HepG2 (cell line): ENCODE data around the gene TNRC18. TPM values are rescaled to one million over a fixed set of nuclear protein-coding genes. Genes with fewer than 3 reads are reported as not detected.
A peak's percentile ranks its signal among the peaks of the same experiment; 100 is the strongest.

Source experiments
- ATF3 ChIP-seq: sonication (generic); formaldehyde crosslinking; IDR thresholded peaks from 2 replicates; pipeline ENCODE4 v1.4.0; 2020; ENCODE audit warnings: missing genetic modification reagents
- BRCA1 ChIP-seq: sonication (generic); formaldehyde crosslinking; IDR thresholded peaks from 2 replicates; pipeline ENCODE4 v1.4.0; 2020; ENCODE audit warnings: missing genetic modification reagents
- BRD4 ChIP-seq: sonication (generic); formaldehyde crosslinking; IDR thresholded peaks from 2 replicates; pipeline ENCODE4 v1.4.0; 2020; ENCODE audit warnings: missing genetic modification reagents
- CAMTA2 ChIP-seq: sonication (generic); formaldehyde crosslinking; IDR thresholded peaks from 2 replicates; pipeline ENCODE4 v1.4.0; 2020; ENCODE audit warnings: mild to moderate bottlenecking, missing genetic modification reagents, borderline replicate concordance
- E2F2 ChIP-seq: sonication (generic); formaldehyde crosslinking; IDR thresholded peaks from 2 replicates; pipeline ENCODE4 v1.4.0; 2020; ENCODE audit warnings: missing genetic modification reagents, borderline replicate concordance
- FOXP1 ChIP-seq, 2 experiments: fragments of 450-650 bp in 1 of 2; IDR thresholded peaks; 2 replicates each; pipeline ENCODE4 v1.6.1; 2017 to 2018; ENCODE audit warnings: antibody characterized with exemption in 1 of 2
- HES4 ChIP-seq: sonication (generic); formaldehyde crosslinking; IDR thresholded peaks from 2 replicates; pipeline ENCODE4 v1.9.0; 2021; ENCODE audit warnings: mild to moderate bottlenecking, missing genetic modification reagents, borderline replicate concordance
- ISL2 ChIP-seq: sonication (generic); formaldehyde crosslinking; IDR thresholded peaks from 2 replicates; pipeline ENCODE4 v1.5.0; 2020; ENCODE audit warnings: missing genetic modification reagents
- PAXIP1 ChIP-seq: sonication (generic); formaldehyde crosslinking; conservative IDR thresholded peaks from 2 replicates; pipeline ENCODE4 v1.4.0; 2020; ENCODE audit warnings: mild to moderate bottlenecking, missing genetic modification reagents, moderate library complexity
- SIX1 ChIP-seq: sonication (generic); formaldehyde crosslinking; IDR thresholded peaks from 2 replicates; pipeline ENCODE4 v1.4.0; 2020; ENCODE audit warnings: missing genetic modification reagents, borderline replicate concordance
- SOX6 ChIP-seq, 2 experiments: fragments of 450-650 bp in 1 of 2; sonication (generic) in 1 of 2; formaldehyde crosslinking in 1 of 2; IDR thresholded peaks; 2 replicates each; pipeline versions ENCODE4 v1.4.0 to v1.6.1; 2017 to 2020; ENCODE audit warnings: antibody characterized with exemption in 1 of 2, mild to moderate bottlenecking in 1 of 2, missing genetic modification reagents in 1 of 2
- TFDP2 ChIP-seq: sonication (generic); formaldehyde crosslinking; IDR thresholded peaks from 2 replicates; pipeline ENCODE4 v1.4.0; 2020; ENCODE audit warnings: missing genetic modification reagents
- ZBTB43 ChIP-seq: sonication (generic); formaldehyde crosslinking; conservative IDR thresholded peaks from 2 replicates; pipeline ENCODE4 v1.4.0; 2020; ENCODE audit warnings: missing genetic modification reagents
- ZBTB7A ChIP-seq: sonication (generic); formaldehyde crosslinking; IDR thresholded peaks from 2 replicates; pipeline ENCODE4 v1.8.0; 2022; ENCODE audit warnings: mild to moderate bottlenecking, missing genetic modification reagents
- ZKSCAN1 ChIP-seq: fragments of 150-350 bp; IDR thresholded peaks from 2 replicates; pipeline ENCODE4 v1.6.1; 2014; ENCODE audit warnings: low read length
- ZNF12 ChIP-seq: sonication (generic); formaldehyde crosslinking; IDR thresholded peaks from 2 replicates; pipeline ENCODE4 v1.5.0; 2020; ENCODE audit warnings: missing genetic modification reagents
- ZNF205 ChIP-seq: IDR thresholded peaks from 2 replicates; pipeline ENCODE4 v1.6.1; 2018; ENCODE audit warnings: missing biosample characterization, missing genetic modification reagents
- ZNF234 ChIP-seq: sonication (generic); formaldehyde crosslinking; conservative IDR thresholded peaks from 2 replicates; pipeline ENCODE4 v1.5.1; 2020; ENCODE audit warnings: mild to moderate bottlenecking, missing genetic modification reagents
- ZNF770 ChIP-seq: sonication (generic); formaldehyde crosslinking; IDR thresholded peaks from 2 replicates; pipeline ENCODE4 v1.5.0; 2020; ENCODE audit warnings: mild to moderate bottlenecking, missing genetic modification reagents
- polyA plus RNA-seq, 8 experiments: library from polyadenylated mRNA; depleted of rRNA in 3 of 8; stranded (reverse) in 7 of 8; unstranded in 1 of 8; fragments of >200 nt; fragmentation: Illumina TruSeq in 4 of 8; extraction: Trizol in 4 of 8; gene quantifications; 2 replicates each; pipeline versions ENCODE4 v1.2.1 to v1.2.3, GENCODE V29; 2011 to 2016; ENCODE audit warnings: low read depth in 4 of 8, missing spikeins in 1 of 8, mixed read lengths in 1 of 8; ENCODE audit not compliant: insufficient read depth in 1 of 8
- total RNA-seq, 5 experiments: library from RNA; depleted of rRNA; stranded (reverse); fragments of >200 nt; fragmentation: Illumina TruSeq; extraction: Trizol; gene quantifications; 2 replicates each; pipeline ENCODE4 v1.2.3, GENCODE V29; 2016; ENCODE audit warnings: low read depth in 1 of 5

The TNRC18 gene
- total and polyA plus RNA-seq, 2 of the 13 experiments (the other 11 are each of a cell fraction or from before 2014, with no cell fraction given): 11.7 to 17.4 TPM

- TF ChIP-seq PAXIP1: no peak; the same call in 1 of the 2 replicates
- no peak for TF ChIP-seq BRCA1 (CRISPR knock-in tag)
- no peak for TF ChIP-seq SIX1 (CRISPR knock-in tag)
- TF ChIP-seq BRD4 (CRISPR knock-in tag): no peak
- no peak for TF ChIP-seq ZKSCAN1
- no peak for TF ChIP-seq E2F2
- no peak for TF ChIP-seq ZNF234 (CRISPR knock-in tag)
- no peak for TF ChIP-seq ZBTB43 (CRISPR knock-in tag)
- TF ChIP-seq ZNF205 (CRISPR knock-in tag): 0 out of 2 replicates have a peak, but pooled peaks have one; percentile 14
- TF ChIP-seq ATF3: no peak
- 0 out of 2 replicates have a peak, but pooled peaks have one; percentile 12 for TF ChIP-seq ZNF770 (CRISPR knock-in tag)
- no peak; the same call in none of the 2 replicates for TF ChIP-seq ISL2 (CRISPR knock-in tag)
- TF ChIP-seq ZBTB7A: no peak
- peak; percentile 23; the same call in 1 of the 2 replicates for TF ChIP-seq TFDP2 (CRISPR knock-in tag)
- no peak for TF ChIP-seq ZNF12 (CRISPR knock-in tag)
- TF ChIP-seq HES4 (CRISPR knock-in tag): no peak
- TF ChIP-seq CAMTA2: no peak
- TF ChIP-seq SOX6 (IDR thresholded peaks at IDR 0.05): no peak
- peak; percentile 47 for TF ChIP-seq SOX6 (CRISPR knock-in tag; IDR thresholded peaks at IDR 0.05)
- TF ChIP-seq FOXP1 (IDR thresholded peaks at IDR 0.05): no peak
- TF ChIP-seq FOXP1 (CRISPR knock-in tag; IDR thresholded peaks at IDR 0.05): peak; percentile 67; the same call in 1 of the 2 replicates
Measured at GRCh38 chr7:5423976-5424748, 528 bp upstream of the TNRC18 start (continued).
